HCT116 (cell line): Measurements from ENCODE around the gene CDCP1.

Experiments
- CEBPB ChIP-seq: IDR thresholded peaks from 2 replicates; pipeline ENCODE4 v1.6.1; 2012; ENCODE audit warnings: low read depth
- EGR1 ChIP-seq: IDR thresholded peaks from 2 replicates; pipeline ENCODE4 v1.6.1; 2012; ENCODE audit warnings: low read depth
- EZH2 ChIP-seq: fragments of 200-600 bp; sonication (generic); IDR thresholded peaks from 2 replicates; pipeline ENCODE4 v1.6.1; 2017; ENCODE audit warnings: antibody characterized with exemption, mixed run types
- EZH2phosphoT487 ChIP-seq: fragments of 200-600 bp; IDR thresholded peaks from 2 replicates; pipeline ENCODE4 v1.6.1; 2018; ENCODE audit warnings: antibody characterized with exemption, borderline replicate concordance
- SP1 ChIP-seq: IDR thresholded peaks from 2 replicates; pipeline ENCODE4 v1.6.1; 2012; ENCODE audit warnings: low read depth
- ZFX ChIP-seq: fragments of 450-650 bp; IDR thresholded peaks from 2 replicates; pipeline ENCODE4 v1.6.1; 2017
- TF ChIP-seq, protein P1 (sequence below), 3 experiments: fragments of 200-600 bp in 1 of 3; sonication (generic) in 1 of 3; IDR thresholded peaks in 2 of 3; conservative IDR thresholded peaks in 1 of 3; 2 replicates each; pipeline ENCODE4 v1.5.1; 2012 to 2017; ENCODE audit warnings: low read depth in 2 of 3, low read length in 2 of 3, antibody characterized with exemption in 1 of 3, borderline replicate concordance in 1 of 3, control low read depth in 1 of 3, mild to moderate bottlenecking in 1 of 3, mixed read lengths in 1 of 3, mixed run types in 1 of 3, moderate library complexity in 1 of 3; ENCODE audit not compliant: insufficient read depth in 1 of 3
- TF ChIP-seq, protein P2 (sequence below): IDR thresholded peaks from 2 replicates; pipeline ENCODE4 v1.6.1; 2012; ENCODE audit warnings: low read depth

DNA sequence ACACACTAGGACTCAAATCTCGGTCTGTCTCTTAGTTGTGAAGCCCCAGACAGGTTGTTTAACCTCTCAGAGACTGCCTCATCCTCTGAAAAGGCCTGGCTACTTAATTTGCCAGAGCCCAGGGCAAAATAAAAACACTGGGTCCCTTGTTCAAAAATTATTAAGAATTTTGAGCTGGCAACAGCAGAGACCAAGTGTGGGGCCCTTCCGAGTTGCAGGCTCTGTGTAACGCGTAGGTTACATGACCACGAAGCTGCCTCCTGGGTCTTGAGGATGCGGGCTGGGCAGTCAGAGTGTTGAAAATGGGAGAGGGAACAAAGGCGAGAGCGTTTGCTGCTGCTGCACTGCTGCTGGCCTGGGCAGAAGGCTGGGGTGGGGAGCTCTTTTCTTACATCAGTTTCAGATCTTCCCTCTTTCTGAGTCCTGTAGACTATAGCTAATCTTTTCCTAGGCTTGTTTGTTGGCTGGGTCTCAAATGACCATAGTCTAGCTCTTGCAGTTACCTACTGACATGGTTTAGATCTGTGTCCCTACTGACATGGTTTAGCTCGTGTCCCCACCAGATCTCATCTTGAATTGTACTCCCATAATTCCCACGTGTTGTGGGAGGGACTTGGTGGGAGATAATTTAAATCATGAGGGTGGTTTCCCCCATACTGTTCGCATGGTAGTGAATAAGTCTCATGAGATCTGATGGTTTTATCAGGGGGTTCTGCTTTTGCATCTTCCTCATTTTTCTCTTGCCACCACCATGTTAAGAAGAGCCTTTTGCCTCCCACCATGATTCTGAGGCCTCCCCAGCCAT, 70.2 kb downstream of the CDCP1 start:
- TF ChIP-seq ZFX: no peak
- TF ChIP-seq EGR1: no peak
- TF ChIP-seq SP1: no peak
- no peak for TF ChIP-seq EZH2
- no peak for TF ChIP-seq EZH2phosphoT487
- no peak for TF ChIP-seq CEBPB
- TF ChIP-seq, protein P1, sequence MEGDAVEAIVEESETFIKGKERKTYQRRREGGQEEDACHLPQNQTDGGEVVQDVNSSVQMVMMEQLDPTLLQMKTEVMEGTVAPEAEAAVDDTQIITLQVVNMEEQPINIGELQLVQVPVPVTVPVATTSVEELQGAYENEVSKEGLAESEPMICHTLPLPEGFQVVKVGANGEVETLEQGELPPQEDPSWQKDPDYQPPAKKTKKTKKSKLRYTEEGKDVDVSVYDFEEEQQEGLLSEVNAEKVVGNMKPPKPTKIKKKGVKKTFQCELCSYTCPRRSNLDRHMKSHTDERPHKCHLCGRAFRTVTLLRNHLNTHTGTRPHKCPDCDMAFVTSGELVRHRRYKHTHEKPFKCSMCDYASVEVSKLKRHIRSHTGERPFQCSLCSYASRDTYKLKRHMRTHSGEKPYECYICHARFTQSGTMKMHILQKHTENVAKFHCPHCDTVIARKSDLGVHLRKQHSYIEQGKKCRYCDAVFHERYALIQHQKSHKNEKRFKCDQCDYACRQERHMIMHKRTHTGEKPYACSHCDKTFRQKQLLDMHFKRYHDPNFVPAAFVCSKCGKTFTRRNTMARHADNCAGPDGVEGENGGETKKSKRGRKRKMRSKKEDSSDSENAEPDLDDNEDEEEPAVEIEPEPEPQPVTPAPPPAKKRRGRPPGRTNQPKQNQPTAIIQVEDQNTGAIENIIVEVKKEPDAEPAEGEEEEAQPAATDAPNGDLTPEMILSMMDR (IDR thresholded peaks at IDR 0.05 in 2 of 3, conservative IDR thresholded peaks at IDR 0.05 in 1 of 3; ENCODE audit: borderline replicate concordance in 1 of 3, insufficient read depth in 1 of 3, low read depth in 2 of 3, low read length in 2 of 3): no peak
- TF ChIP-seq, protein P2, sequence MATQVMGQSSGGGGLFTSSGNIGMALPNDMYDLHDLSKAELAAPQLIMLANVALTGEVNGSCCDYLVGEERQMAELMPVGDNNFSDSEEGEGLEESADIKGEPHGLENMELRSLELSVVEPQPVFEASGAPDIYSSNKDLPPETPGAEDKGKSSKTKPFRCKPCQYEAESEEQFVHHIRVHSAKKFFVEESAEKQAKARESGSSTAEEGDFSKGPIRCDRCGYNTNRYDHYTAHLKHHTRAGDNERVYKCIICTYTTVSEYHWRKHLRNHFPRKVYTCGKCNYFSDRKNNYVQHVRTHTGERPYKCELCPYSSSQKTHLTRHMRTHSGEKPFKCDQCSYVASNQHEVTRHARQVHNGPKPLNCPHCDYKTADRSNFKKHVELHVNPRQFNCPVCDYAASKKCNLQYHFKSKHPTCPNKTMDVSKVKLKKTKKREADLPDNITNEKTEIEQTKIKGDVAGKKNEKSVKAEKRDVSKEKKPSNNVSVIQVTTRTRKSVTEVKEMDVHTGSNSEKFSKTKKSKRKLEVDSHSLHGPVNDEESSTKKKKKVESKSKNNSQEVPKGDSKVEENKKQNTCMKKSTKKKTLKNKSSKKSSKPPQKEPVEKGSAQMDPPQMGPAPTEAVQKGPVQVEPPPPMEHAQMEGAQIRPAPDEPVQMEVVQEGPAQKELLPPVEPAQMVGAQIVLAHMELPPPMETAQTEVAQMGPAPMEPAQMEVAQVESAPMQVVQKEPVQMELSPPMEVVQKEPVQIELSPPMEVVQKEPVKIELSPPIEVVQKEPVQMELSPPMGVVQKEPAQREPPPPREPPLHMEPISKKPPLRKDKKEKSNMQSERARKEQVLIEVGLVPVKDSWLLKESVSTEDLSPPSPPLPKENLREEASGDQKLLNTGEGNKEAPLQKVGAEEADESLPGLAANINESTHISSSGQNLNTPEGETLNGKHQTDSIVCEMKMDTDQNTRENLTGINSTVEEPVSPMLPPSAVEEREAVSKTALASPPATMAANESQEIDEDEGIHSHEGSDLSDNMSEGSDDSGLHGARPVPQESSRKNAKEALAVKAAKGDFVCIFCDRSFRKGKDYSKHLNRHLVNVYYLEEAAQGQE: no peak
